HepG2 (cell line): Measurements from ENCODE around the gene RIN3. TPM values are rescaled to one million over a fixed set of nuclear protein-coding genes. Genes with fewer than 3 reads are reported as not detected.

ENCODE experiments used
- ATAC-seq: fragments of 200-7000 bp; cut with Tn5 transposase; 3 replicates; pipeline ENCODE4 v1.9.1; 2020; ENCODE audit warnings: mild to moderate bottlenecking, moderate library complexity
- BruUV-seq: library from RNA; stranded (reverse); fragments of 400-500 nt; replicated peaks from 2 replicates; lab custom pipeline; 2021; lab: Mats Ljungman, UMichigan
- CTCF ChIA-PET: fragments of 300-600 bp; formaldehyde crosslinking; extraction: SDS; loops from one replicate; lab custom pipeline; 2021; ENCODE audit warnings: low total read pairs, inconsistent platforms, low intra/inter-chr PET ratio; lab: Yijun Ruan, JAX
- POLR2A ChIA-PET: fragments of 350-600 bp; sonication (Branson Sonifier 250); formaldehyde crosslinking; loops from one replicate; lab custom pipeline; 2020; ENCODE audit warnings: antibody characterized with exemption, inconsistent platforms; lab: Yijun Ruan, JAX
- DNase-seq: peaks from one replicate; pipeline ENCODE4 v3.0.0-alpha.2; 2015; ENCODE audit warnings: low spot score
- FAIRE-seq: peaks from 3 replicates; lab custom pipeline; 2011; peaks lifted over from hg19 to GRCh38; lab: Jason Lieb, UNC
- H2AFZ ChIP-seq: one replicate; pipeline ENCODE4 v1.6.1; 2011; ENCODE audit warnings: low read length, inconsistent platforms
- H3K27ac ChIP-seq: fragments of 300-600 bp; 3 replicates; pipeline ENCODE4 v1.8.0; 2011; ENCODE audit warnings: mixed run types, mild to moderate bottlenecking, mixed read lengths, low read length, inconsistent platforms; ENCODE audit not compliant: insufficient read depth; ENCODE audit errors: extremely low read length
- H3K27me3 ChIP-seq, 2 experiments: fragments of 200-600 bp in 1 of 2; 2 replicates in 1 of 2; 3 replicates in 1 of 2; pipeline versions ENCODE4 v1.6.0 to v1.8.0; 2011; ENCODE audit warnings: low read length in 2 of 2, mild to moderate bottlenecking in 2 of 2, moderate library complexity in 2 of 2, inconsistent platforms in 1 of 2; ENCODE audit not compliant: insufficient read depth in 2 of 2, control insufficient read depth in 1 of 2
- H3K36me3 ChIP-seq, 2 experiments: fragments of 200-600 bp in 1 of 2; replicated peaks in 1 of 2; 2 replicates in 1 of 2; 3 replicates in 1 of 2; pipeline versions ENCODE4 v1.5.1 to v1.8.0; 2011; ENCODE audit warnings: low read length in 2 of 2, inconsistent platforms in 1 of 2; ENCODE audit not compliant: insufficient read depth in 2 of 2, control insufficient read depth in 1 of 2
- H3K4me1 ChIP-seq: 2 replicates; pipeline ENCODE4 v1.5.1; 2012; ENCODE audit warnings: low read length, inconsistent platforms; ENCODE audit not compliant: insufficient read depth
- H3K4me2 ChIP-seq: 2 replicates; pipeline ENCODE4 v1.6.0; 2011; ENCODE audit warnings: low read depth, low read length, inconsistent platforms
- H3K4me3 ChIP-seq, 3 experiments: fragments of 200-600 bp in 1 of 3; sonication (generic), shearing (Covaris generic) in 1 of 3; replicated peaks in 1 of 3; 2 replicates each; pipeline ENCODE4 v1.5.1; 2011 to 2016; ENCODE audit warnings: low read length in 3 of 3, inconsistent platforms in 2 of 3, low read depth in 2 of 3, mild to moderate bottlenecking in 2 of 3, control low read depth in 1 of 3, mixed read lengths in 1 of 3; ENCODE audit not compliant: insufficient read depth in 1 of 3
- H3K79me2 ChIP-seq: one replicate; pipeline ENCODE4 v1.6.1; 2011; ENCODE audit warnings: low read length, inconsistent platforms; ENCODE audit not compliant: insufficient read depth
- H3K9ac ChIP-seq: 2 replicates; pipeline ENCODE4 v1.6.0; 2011; ENCODE audit warnings: mild to moderate bottlenecking, low read depth, low read length, inconsistent platforms; ENCODE audit not compliant: insufficient read depth
- H3K9me3 ChIP-seq: 2 replicates; pipeline ENCODE4 v1.5.1; 2012; ENCODE audit warnings: mild to moderate bottlenecking, low read length
- H4K20me1 ChIP-seq: 2 replicates; pipeline ENCODE4 v1.6.0; 2011; ENCODE audit warnings: inconsistent platforms, mild to moderate bottlenecking, low read length, moderate library complexity; ENCODE audit not compliant: insufficient read depth
- CBX2 ChIP-seq, 2 experiments: fragments of 200-600 bp in 1 of 2; sonication (generic); formaldehyde crosslinking in 1 of 2; IDR thresholded peaks; 2 replicates each; pipeline versions ENCODE4 v1.7.0 to v1.8.1; 2018 to 2022; ENCODE audit warnings: low read depth in 2 of 2, low read length in 1 of 2, mild to moderate bottlenecking in 1 of 2, missing genetic modification reagents in 1 of 2
- MAFF ChIP-seq: IDR thresholded peaks from 2 replicates; pipeline ENCODE4 v1.6.1; 2011; ENCODE audit warnings: low read depth, low read length, improper control_type of control experiment
- MEIS1 ChIP-seq: sonication (generic); formaldehyde crosslinking; IDR thresholded peaks from 2 replicates; pipeline ENCODE4 v1.9.0; 2021; ENCODE audit warnings: mild to moderate bottlenecking, missing genetic modification reagents, moderate library complexity, borderline replicate concordance
- ZNF720 ChIP-seq: sonication (generic); formaldehyde crosslinking; IDR thresholded peaks from 2 replicates; pipeline ENCODE4 v1.4.0; 2020; ENCODE audit warnings: missing genetic modification reagents
- ZNF850 ChIP-seq: sonication (generic); formaldehyde crosslinking; conservative IDR thresholded peaks from 2 replicates; pipeline ENCODE4 v1.9.0; 2021; ENCODE audit warnings: mild to moderate bottlenecking, missing genetic modification reagents
- WGBS: methylation state at CpG from one replicate; pipeline ENCODE4 v1.1.6; 2017; ENCODE audit warnings: low lambda C conversion rate; 5-methylcytosine and 5-hydroxymethylcytosine counted together
- in situ Hi-C: cut with HindIII; loops from 2 replicates; pipeline ENCODE4 v1.10.0; 2017; ENCODE audit warnings: low pct_unique_long_range_greater_than_20kb; ENCODE audit not compliant: extremely low pct_ligation_motif_present
- intact Hi-C: fragments of 100-400 bp; cut with micrococcal nuclease; formaldehyde crosslinking; loops from one replicate; pipeline ENCODE4 v1.10.0; 2022; ENCODE audit not compliant: unreplicated experiment
- polyA plus RNA-seq, 8 experiments: library from polyadenylated mRNA; depleted of rRNA in 3 of 8; stranded (reverse) in 7 of 8; unstranded in 1 of 8; fragments of >200 nt; fragmentation: Illumina TruSeq in 4 of 8; extraction: Trizol in 4 of 8; gene quantifications; 2 replicates each; pipeline versions ENCODE4 v1.2.1 to v1.2.3, GENCODE V29; 2011 to 2016; ENCODE audit warnings: low read depth in 4 of 8, missing spikeins in 1 of 8, mixed read lengths in 1 of 8; ENCODE audit not compliant: insufficient read depth in 1 of 8
- total RNA-seq, 5 experiments: library from RNA; depleted of rRNA; stranded (reverse); fragments of >200 nt; fragmentation: Illumina TruSeq; extraction: Trizol; gene quantifications; 2 replicates each; pipeline ENCODE4 v1.2.3, GENCODE V29; 2016; ENCODE audit warnings: low read depth in 1 of 5

Gene RIN3
- total and polyA plus RNA-seq, 2 of the 13 experiments (the other 11 are each of a cell fraction or from before 2014, with no cell fraction given): 2.3 to 3.6 TPM

DNA sequence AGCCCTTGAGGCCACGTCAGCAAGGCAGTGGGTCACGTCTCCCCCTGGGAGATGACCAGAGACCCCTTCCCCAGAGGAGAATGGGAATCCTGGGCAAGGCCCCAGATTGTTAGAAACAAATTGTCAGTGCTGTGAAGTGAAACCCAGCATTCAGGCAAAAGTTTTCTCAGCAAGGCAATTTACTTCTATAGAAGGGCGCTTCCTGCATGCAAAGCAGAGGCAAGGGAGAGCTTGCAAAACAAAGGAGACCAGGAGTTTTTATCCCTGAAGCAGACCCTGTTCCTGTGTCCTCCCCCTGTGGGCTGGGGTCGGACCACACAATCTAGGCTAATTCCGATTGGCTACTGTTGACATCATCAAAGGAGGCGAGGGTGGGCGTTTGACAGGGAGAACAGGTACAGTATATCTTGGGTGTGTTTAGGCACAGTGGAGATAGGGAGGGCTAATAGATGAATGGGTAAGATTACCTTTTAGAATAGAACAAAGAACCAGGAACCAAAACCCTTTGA lies 114.2 kb downstream of the RIN3 start:
- WGBS: 93% methylated on average over 7 of the region's 7 CpGs
- no peak overlapping the region for H3K27ac ChIP-seq
- H3K9ac ChIP-seq: no peak overlapping the region
- no peak for DNase-seq
- H3K9me3 ChIP-seq: peaks cover 7% of the 10 kb centered on the region
- H3K4me2 ChIP-seq: no peak overlapping the region
- no peak overlapping the region for H3K4me3 ChIP-seq
- peaks cover 0 to 3% of the 10 kb centered on the region in 2 experiments; a peak in 1 of 5 replicates for H3K36me3 ChIP-seq
- no peaks in the 10 kb centered on the region for H3K79me2 ChIP-seq
- FAIRE-seq: no peak
- H3K27me3 ChIP-seq: no peaks in the 10 kb centered on the region; a peak in 1 of 5 replicates
- ATAC-seq: no peak
- in situ Hi-C loops: no loop called here
- CTCF ChIA-PET: no interaction called here
- no peaks in the 10 kb centered on the region for H3K4me1 ChIP-seq
- BruUV-seq: no TSS peak
- H2AFZ ChIP-seq: no peak overlapping the region
- no peaks in the 10 kb centered on the region for H4K20me1 ChIP-seq
- TF ChIP-seq ZNF850 (CRISPR knock-in tag) (no peak), MAFF (no peak), MEIS1 (CRISPR knock-in tag) (no peak)
- POLR2A ChIA-PET: no interaction called here
- intact Hi-C loops: no loop called here

DNA sequence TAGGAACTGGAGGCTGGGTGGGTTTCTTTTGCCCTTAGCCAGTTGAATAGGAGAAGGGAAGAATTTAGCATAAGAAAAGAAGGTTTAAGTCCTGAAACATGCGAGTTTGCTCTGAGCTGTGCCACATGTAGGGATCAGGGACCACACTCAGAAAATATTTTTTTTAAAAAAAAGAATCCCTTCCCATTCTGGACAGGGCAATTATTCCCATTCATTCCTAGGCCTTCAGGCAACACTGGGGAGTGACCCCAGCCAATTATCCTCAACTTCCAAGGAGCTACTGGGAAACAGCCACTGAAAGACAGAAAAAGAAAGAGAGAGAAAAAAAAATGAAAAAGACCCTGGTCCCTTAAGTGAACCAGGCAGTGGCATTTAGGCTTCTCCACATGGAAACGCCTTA lies 115.1 kb downstream of the RIN3 start:
- H3K9me3 ChIP-seq: peaks cover 7% of the 10 kb centered on the region
- POLR2A ChIA-PET: no interaction called here
- H3K4me1 ChIP-seq: no peaks in the 10 kb centered on the region
- no peak overlapping the region for H3K27ac ChIP-seq
- intact Hi-C loops: no loop called here
- no peak overlapping the region for H3K9ac ChIP-seq
- no peak overlapping the region for H2AFZ ChIP-seq
- H4K20me1 ChIP-seq: no peaks in the 10 kb centered on the region
- WGBS: 100% methylated on average over 2 of the region's 2 CpGs
- FAIRE-seq: no peak
- TF ChIP-seq ZNF720 (CRISPR knock-in tag): no peak
- no peak for TF ChIP-seq CBX2 (IDR thresholded peaks at IDR 0.05; ENCODE audit: low read depth, low read length)
- no peak for TF ChIP-seq CBX2 (CRISPR knock-in tag; IDR thresholded peaks at IDR 0.05; ENCODE audit: low read depth)
- H3K4me3 ChIP-seq: no peak overlapping the region
- H3K4me2 ChIP-seq: no peak overlapping the region
- ATAC-seq: no peak
- no peaks in the 10 kb centered on the region for H3K79me2 ChIP-seq
- 0 out of 5 replicates have a peak, but pooled peaks cover 0 to 3% of the 10 kb centered on the region in 2 experiments for H3K36me3 ChIP-seq
- DNase-seq: no peak
- in situ Hi-C loops: no loop called here
- CTCF ChIA-PET: no interaction called here
- no peaks in the 10 kb centered on the region; a peak in 1 of 5 replicates for H3K27me3 ChIP-seq
- no TSS peak for BruUV-seq
